Activated B cell treated with CpG ODN at 0.5 μM for 24 hours (primary cell): ENCODE data around the gene ADAMTS6. TPM values are rescaled to one million over a fixed set of nuclear protein-coding genes. Genes with fewer than 3 reads are reported as not detected.

Source experiments
- ATAC-seq: fragments of 200-7000 bp; cut with Tn5 transposase; one replicate; pipeline ENCODE4 v1.10.0; 2021; ENCODE audit warnings: low read depth, mild to moderate bottlenecking, moderate library complexity
- CTCF ChIA-PET: fragments of 350-600 bp; sonication (Branson Sonifier 250); formaldehyde crosslinking; loops from one replicate; lab custom pipeline; 2021; ENCODE audit warnings: antibody characterized with exemption; lab: Charles Lee
- POLR2A ChIA-PET: fragments of 350-600 bp; sonication (Branson Sonifier 250); formaldehyde crosslinking; loops from one replicate; lab custom pipeline; 2021; ENCODE audit warnings: antibody characterized with exemption; lab: Charles Lee
- DNase-seq: peaks from one replicate; pipeline ENCODE4 v3.0.0; 2022
- H3K27ac Mint-ChIP-seq: one replicate; pipeline ENCODE4 v1.8.0; 2020; ENCODE audit warnings: mixed read lengths
- H3K27me3 Mint-ChIP-seq: one replicate; pipeline ENCODE4 v1.8.0; 2021; ENCODE audit warnings: mixed read lengths
- H3K36me3 Mint-ChIP-seq: one replicate; pipeline ENCODE4 v1.8.0; 2021; ENCODE audit warnings: low read depth, mixed read lengths
- H3K4me1 Mint-ChIP-seq: one replicate; pipeline ENCODE4 v1.8.0; 2021; ENCODE audit warnings: mixed read lengths
- H3K4me3 Mint-ChIP-seq: one replicate; pipeline ENCODE4 v1.8.0; 2020; ENCODE audit warnings: mild to moderate bottlenecking, mixed read lengths
- H3K9me3 Mint-ChIP-seq: one replicate; pipeline ENCODE4 v1.8.0; 2020; ENCODE audit warnings: mixed read lengths
- CTCF ChIP-seq: fragments of 200-600 bp; IDR thresholded peaks from one replicate; pipeline ENCODE4 v1.8.0; 2022; ENCODE audit warnings: antibody characterized with exemption, mild to moderate bottlenecking
- intact Hi-C: fragments of 100-400 bp; cut with micrococcal nuclease; formaldehyde crosslinking; loops from one replicate; pipeline ENCODE4 v1.15.1; 2024
- total RNA-seq: library from RNA; stranded (reverse); gene quantifications from 2 replicates; pipeline ENCODE4 v1.2.3, GENCODE V29; 2022

ADAMTS6 gene
- total RNA-seq, 1 donor from 2014 or later, result 3.2 TPM

- intact Hi-C loops, result no loop called here
- ATAC-seq (no peak), DNase-seq (no peak)
- H3K9me3 Mint-ChIP-seq, result no peaks in the 10 kb centered on the region
- TF ChIP-seq CTCF, result no peak
- H3K4me3 Mint-ChIP-seq, result no peak overlapping the region
- H3K4me1 Mint-ChIP-seq, result no peaks in the 10 kb centered on the region
- ChIA-PET CTCF (interaction anchor here (1.5 kb wide), 1 partner anchor 9 kb away, joined by 6 read pairs; no protein-coding TSS in a partner anchor), POLR2A (interaction anchor here (0.6 kb wide), 1 partner anchor 1886 kb away, joined by 3 read pairs; no protein-coding TSS in a partner anchor)
- no peaks in the 10 kb centered on the region for H3K27me3 Mint-ChIP-seq
- no peak overlapping the region for H3K27ac Mint-ChIP-seq
- no peaks in the 10 kb centered on the region for H3K36me3 Mint-ChIP-seq
Observed at GRCh38 chr5:65474130-65474711, 7.5 kb downstream of the ADAMTS6 start.

- Mint-ChIP-seq H3K36me3 (no peaks in the 10 kb centered on the region), H3K27me3 (no peaks in the 10 kb centered on the region), H3K9me3 (no peaks in the 10 kb centered on the region), H3K27ac (no peak overlapping the region), H3K4me1 (no peaks in the 10 kb centered on the region), H3K4me3 (no peak overlapping the region)
- ATAC-seq (no peak), DNase-seq (no peak)
- CTCF ChIA-PET, result no interaction called here
- TF ChIP-seq CTCF, result no peak
- POLR2A ChIA-PET, result no interaction called here
- intact Hi-C loops, result no loop called here
Observed at GRCh38 chr5:65468633-65469032, 13.1 kb downstream of the ADAMTS6 start.

- no peak for TF ChIP-seq CTCF
- POLR2A ChIA-PET, result interaction anchor here (0.7 kb wide), 1 partner anchor 35 kb away, joined by 4 read pairs; no protein-coding TSS in a partner anchor
- no peak for ATAC-seq
- Mint-ChIP-seq H3K4me3 (no peak overlapping the region), H3K4me1 (no peaks in the 10 kb centered on the region), H3K9me3 (no peaks in the 10 kb centered on the region), H3K36me3 (peaks cover 7% of the 10 kb centered on the region), H3K27me3 (no peaks in the 10 kb centered on the region), H3K27ac (no peak overlapping the region)
- CTCF ChIA-PET, result no interaction called here
- intact Hi-C loops, result no loop called here
- no peak for DNase-seq
Observed at GRCh38 chr5:65462139-65462705, 19.5 kb downstream of the ADAMTS6 start.

GRCh38 chr5:65461490-65461889, 20.2 kb downstream of the ADAMTS6 start:
- Mint-ChIP-seq H3K4me1 (no peaks in the 10 kb centered on the region), H3K27ac (no peak overlapping the region), H3K27me3 (no peaks in the 10 kb centered on the region), H3K9me3 (no peaks in the 10 kb centered on the region), H3K4me3 (no peak overlapping the region), H3K36me3 (peaks cover 7% of the 10 kb centered on the region)
- no peak for TF ChIP-seq CTCF
- ATAC-seq, result no peak
- intact Hi-C loops, result no loop called here
- CTCF ChIA-PET, result no interaction called here
- no peak for DNase-seq
- POLR2A ChIA-PET, result no interaction called here

GRCh38 chr5:65459995-65460394, 21.7 kb downstream of the ADAMTS6 start:
- TF ChIP-seq CTCF, result no peak
- no peak for DNase-seq
- intact Hi-C loops, result no loop called here
- H3K27ac Mint-ChIP-seq, result no peak overlapping the region
- H3K9me3 Mint-ChIP-seq, result no peaks in the 10 kb centered on the region
- H3K27me3 Mint-ChIP-seq, result no peaks in the 10 kb centered on the region
- H3K4me1 Mint-ChIP-seq, result no peaks in the 10 kb centered on the region
- H3K4me3 Mint-ChIP-seq, result no peak overlapping the region
- POLR2A ChIA-PET, result no interaction called here
- ATAC-seq, result no peak
- CTCF ChIA-PET, result no interaction called here
- peaks cover 7% of the 10 kb centered on the region for H3K36me3 Mint-ChIP-seq
